Adrenal gland (tissue), 12 donors: ENCODE data around the gene XG. TPM values are rescaled to one million over a fixed set of nuclear protein-coding genes. Genes with fewer than 3 reads are reported as not detected.

Source experiments
- DNase-seq, 7 donors: peaks; one replicate each; pipeline ENCODE4 v3.0.0-alpha.2; 2019 to 2020
- H3K27ac ChIP-seq, 5 donors: fragments of 200-600 bp; sonication (generic) in 4 of 5; 1 replicate in 3 of 5; 2 replicates in 2 of 5; pipeline versions ENCODE4 v1.5.1 to v1.8.0; 2016 to 2020; ENCODE audit warnings: mild to moderate bottlenecking in 1 of 5
- H3K27me3 ChIP-seq: fragments of 200-600 bp; 2 replicates; pipeline ENCODE4 v1.8.0; 2021
- H3K36me3 ChIP-seq, 2 donors: fragments of 200-600 bp; replicated peaks in 1 of 2; 1 replicate in 1 of 2; 2 replicates in 1 of 2; pipeline versions ENCODE4 v1.5.1 to v1.8.0; 2018 to 2022
- H3K4me1 ChIP-seq, 2 donors: fragments of 200-600 bp; replicated peaks in 1 of 2; 1 replicate in 1 of 2; 2 replicates in 1 of 2; pipeline versions ENCODE4 v1.5.1 to v1.8.0; 2018 to 2021
- H3K4me3 ChIP-seq, 4 donors: fragments of 200-600 bp; sonication (generic) in 3 of 4; one replicate each; pipeline ENCODE4 v1.5.1; 2016 to 2018
- H3K9me3 ChIP-seq, 3 donors: fragments of 200-600 bp; sonication (generic) in 1 of 3; replicated peaks in 1 of 3; 1 replicate in 2 of 3; 2 replicates in 1 of 3; pipeline versions ENCODE4 v1.5.1 to v1.8.0; 2016 to 2021
- CTCF ChIP-seq, 6 experiments: fragments of 450-650 bp in 4 of 6; fragments of 200-600 bp in 2 of 6; sonication (generic) in 1 of 6; IDR thresholded peaks; 1 replicate in 5 of 6; 2 replicates in 1 of 6; pipeline versions ENCODE4 v1.5.1 to v1.8.0; 2016 to 2021; ENCODE audit warnings: antibody characterized with exemption in 6 of 6, mild to moderate bottlenecking in 2 of 6, moderate library complexity in 1 of 6
- POLR2A ChIP-seq, 2 donors: fragments of 450-650 bp; IDR thresholded peaks; one replicate each; pipeline ENCODE4 v1.6.1; 2017; ENCODE audit warnings: antibody characterized with exemption in 2 of 2, mild to moderate bottlenecking in 2 of 2, moderate library complexity in 1 of 2
- WGBS, 4 donors: extraction: QIAGEN DNeasy Blood & Tissue Kit in 2 of 4; methylation state at CpG; one replicate each; pipeline versions ENCODE4 v1.1.5 to v1.1.7; 2013 to 2017; 5-methylcytosine and 5-hydroxymethylcytosine counted together
- intact Hi-C, 2 donors: fragments of 100-400 bp; cut with DNase I; formaldehyde crosslinking; loops; one replicate each; pipeline versions ENCODE4 v1.14.1 to v1.15.0; 2022 to 2023
- polyA plus RNA-seq, 3 donors: library from polyadenylated mRNA; stranded (reverse); fragments of 200-250 nt in 2 of 3; fragments of 350-450 nt in 1 of 3; fragmentation: Illumina TruSeq in 1 of 3; extraction: RNeasy Lipid Tissue Mini Kit (QIAGEN cat#74804) in 1 of 3; gene quantifications; one replicate each; pipeline ENCODE4 v1.2.3, GENCODE V29; 2013 to 2014
- total RNA-seq, 9 donors: library from RNA; depleted of rRNA in 4 of 9; stranded (reverse); fragments of >200 nt in 4 of 9; fragments of 120-200 nt in 1 of 9; fragmentation: NEBNext Ultra II Directional in 1 of 9; extraction: Animal tissue kit (Norgen Biotek cat#: 25700) in 1 of 9; gene quantifications; one replicate each; pipeline versions ENCODE4 v1.1.0 to v1.2.4, GENCODE V29; 2013 to 2023
- donor health status: healthy with polysubstance abuse.
- donor health status: Bipolar disorder and iron deficiency.
- donor health status: DM: yes; HTN: yes; CAD: no.
- donor health status: DM: no; HTN: no; CAD: no.
- donor health status: DM: no; HTN: no; CAD: no.
- donor health status: DM: yes; HTN: yes; CAD: no.

Gene XG
- total and polyA plus RNA-seq, 12 donors: 0.06 to 0.07 TPM; not detected in 10

GRCh38 chrX:2782778-2783177 lies 30.9 kb downstream of the XG start:
- H3K9me3 ChIP-seq: no peaks in the 10 kb centered on the region
- DNase-seq: no peak
- H3K27ac ChIP-seq: no peak overlapping the region
- no peaks in the 10 kb centered on the region for H3K36me3 ChIP-seq
- intact Hi-C loops: no loop called here
- no peaks in the 10 kb centered on the region for H3K27me3 ChIP-seq
- no peak for TF ChIP-seq POLR2A (IDR thresholded peaks at IDR 0.05)
- TF ChIP-seq CTCF (IDR thresholded peaks at IDR 0.05): no peak
- WGBS, 4 donors: 39 to 58% (median 54%) methylated on average over 4 of the region's 4 CpGs; no CpG with 5 or more reads in 1 of the 4 donors
- H3K4me3 ChIP-seq: no peak overlapping the region
- H3K4me1 ChIP-seq: no peaks in the 10 kb centered on the region

- no peaks in the 10 kb centered on the region for H3K9me3 ChIP-seq
- intact Hi-C loops: no loop called here
- TF ChIP-seq CTCF (IDR thresholded peaks at IDR 0.05) (no peak), POLR2A (IDR thresholded peaks at IDR 0.05) (no peak)
- WGBS, 4 donors: 78 to 84% (median 80%) methylated on average over 2 to 6 of the region's 6 CpGs
- no peaks in the 10 kb centered on the region for H3K4me1 ChIP-seq
- no peaks in the 10 kb centered on the region for H3K36me3 ChIP-seq
- DNase-seq: no peak
- no peak overlapping the region for H3K4me3 ChIP-seq
- H3K27me3 ChIP-seq: no peaks in the 10 kb centered on the region
- H3K27ac ChIP-seq: no peak overlapping the region
Measured at GRCh38 chrX:2784026-2784425, 32.2 kb downstream of the XG start.

- TF ChIP-seq CTCF (IDR thresholded peaks at IDR 0.05): no peak
- WGBS, 4 donors: 74 to 79% (median 76%) methylated on average over 4 of the region's 4 CpGs
- Histone ChIP-seq H3K27ac (no peak overlapping the region), H3K4me1 (no peaks in the 10 kb centered on the region), H3K36me3 (no peaks in the 10 kb centered on the region), H3K27me3 (no peaks in the 10 kb centered on the region), H3K9me3 (no peaks in the 10 kb centered on the region), H3K4me3 (no peak overlapping the region)
- intact Hi-C loops: no loop called here
- DNase-seq: no peak
Measured at GRCh38 chrX:2785538-2785937, 33.7 kb downstream of the XG start.

GRCh38 chrX:2788980-2789379 lies 37.1 kb downstream of the XG start:
- no peaks in the 10 kb centered on the region for H3K9me3 ChIP-seq
- 79 to 83% (median 80%) methylated on average over 4 of the region's 4 CpGs for WGBS, 4 donors
- no peak for DNase-seq

More at GRCh38 chrX:2788980-2789379, 37.1 kb downstream of the XG start:
- intact Hi-C loops: no loop called here
- H3K4me1 ChIP-seq: no peaks in the 10 kb centered on the region
- no peaks in the 10 kb centered on the region for H3K36me3 ChIP-seq
- no peaks in the 10 kb centered on the region for H3K27me3 ChIP-seq
- H3K4me3 ChIP-seq: no peak overlapping the region
- TF ChIP-seq POLR2A (IDR thresholded peaks at IDR 0.05): no peak
- no peak for TF ChIP-seq CTCF (IDR thresholded peaks at IDR 0.05)
- no peak overlapping the region for H3K27ac ChIP-seq
